Nephron (organoid): ENCODE data around the gene PLEKHA8.

Experiments
- H3K27ac Mint-ChIP-seq, 3 experiments: 2 replicates each; pipeline ENCODE4 v1.8.0; 2020; ENCODE audit warnings: mixed read lengths in 3 of 3, mild to moderate bottlenecking in 2 of 3, moderate library complexity in 1 of 3
- H3K27me3 Mint-ChIP-seq: 2 replicates; pipeline ENCODE4 v1.8.0; 2021; ENCODE audit warnings: low read depth, mild to moderate bottlenecking, moderate library complexity, mixed read lengths
- H3K36me3 Mint-ChIP-seq: 2 replicates; pipeline ENCODE4 v1.8.0; 2020; ENCODE audit warnings: low read depth, mixed read lengths
- H3K4me1 Mint-ChIP-seq: 2 replicates; pipeline ENCODE4 v1.8.0; 2020; ENCODE audit warnings: mixed read lengths
- H3K4me3 Mint-ChIP-seq, 3 experiments: 2 replicates each; pipeline ENCODE4 v1.8.0; 2020; ENCODE audit warnings: mild to moderate bottlenecking in 3 of 3, mixed read lengths in 3 of 3, moderate library complexity in 2 of 3
- H3K9me3 Mint-ChIP-seq: 2 replicates; pipeline ENCODE4 v1.8.0; 2020; ENCODE audit warnings: mixed read lengths
- TF ChIP-seq, protein P1 (sequence below), 3 experiments: fragments of 200-600 bp; sonication (generic); IDR thresholded peaks; one replicate each; pipeline ENCODE4 v1.5.0; 2021; ENCODE audit warnings: antibody characterized with exemption in 3 of 3; ENCODE audit not compliant: unreplicated experiment in 3 of 3

The PLEKHA8 gene

DNA sequence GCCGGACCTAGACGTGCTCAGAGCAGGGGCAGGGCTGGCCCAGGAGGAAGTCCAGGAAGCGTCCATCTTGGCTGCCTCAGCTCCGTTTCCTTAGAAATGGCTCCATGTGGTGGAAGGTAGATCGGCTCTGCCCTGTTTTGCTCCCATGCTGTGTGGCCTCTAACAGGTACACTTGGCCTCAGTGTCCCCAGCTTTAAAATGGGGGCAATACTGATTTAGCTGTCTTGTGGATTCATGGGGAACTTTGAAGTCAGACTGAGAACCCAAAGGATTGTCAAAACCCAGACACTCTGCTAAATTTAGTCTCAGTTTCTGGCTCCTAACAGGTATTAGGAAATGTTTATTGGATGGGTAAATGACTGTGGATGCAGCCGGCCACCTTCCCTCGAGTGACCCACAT, 122.5 kb downstream of the PLEKHA8 start:
- Mint-ChIP-seq H3K36me3 (peaks cover 3% of the 10 kb centered on the region), H3K4me1 (peaks cover 5% of the 10 kb centered on the region), H3K27ac (no peak overlapping the region), H3K9me3 (no peaks in the 10 kb centered on the region), H3K27me3 (no peaks in the 10 kb centered on the region), H3K4me3 (no peak overlapping the region)
- TF ChIP-seq, protein P1, sequence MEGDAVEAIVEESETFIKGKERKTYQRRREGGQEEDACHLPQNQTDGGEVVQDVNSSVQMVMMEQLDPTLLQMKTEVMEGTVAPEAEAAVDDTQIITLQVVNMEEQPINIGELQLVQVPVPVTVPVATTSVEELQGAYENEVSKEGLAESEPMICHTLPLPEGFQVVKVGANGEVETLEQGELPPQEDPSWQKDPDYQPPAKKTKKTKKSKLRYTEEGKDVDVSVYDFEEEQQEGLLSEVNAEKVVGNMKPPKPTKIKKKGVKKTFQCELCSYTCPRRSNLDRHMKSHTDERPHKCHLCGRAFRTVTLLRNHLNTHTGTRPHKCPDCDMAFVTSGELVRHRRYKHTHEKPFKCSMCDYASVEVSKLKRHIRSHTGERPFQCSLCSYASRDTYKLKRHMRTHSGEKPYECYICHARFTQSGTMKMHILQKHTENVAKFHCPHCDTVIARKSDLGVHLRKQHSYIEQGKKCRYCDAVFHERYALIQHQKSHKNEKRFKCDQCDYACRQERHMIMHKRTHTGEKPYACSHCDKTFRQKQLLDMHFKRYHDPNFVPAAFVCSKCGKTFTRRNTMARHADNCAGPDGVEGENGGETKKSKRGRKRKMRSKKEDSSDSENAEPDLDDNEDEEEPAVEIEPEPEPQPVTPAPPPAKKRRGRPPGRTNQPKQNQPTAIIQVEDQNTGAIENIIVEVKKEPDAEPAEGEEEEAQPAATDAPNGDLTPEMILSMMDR (IDR thresholded peaks at IDR 0.05; ENCODE audit: unreplicated experiment in 3 of 3): no peak

GRCh38 chr7:30154111-30154587, 125.9 kb downstream of the PLEKHA8 start:
- no peak overlapping the region for H3K4me3 Mint-ChIP-seq
- H3K27me3 Mint-ChIP-seq: no peaks in the 10 kb centered on the region
- peaks cover 3% of the 10 kb centered on the region for H3K36me3 Mint-ChIP-seq
- peaks cover 13% of the 10 kb centered on the region for H3K4me1 Mint-ChIP-seq
- H3K27ac Mint-ChIP-seq: no peak overlapping the region
- no peaks in the 10 kb centered on the region for H3K9me3 Mint-ChIP-seq
- TF ChIP-seq, protein P1 (IDR thresholded peaks at IDR 0.05; ENCODE audit: unreplicated experiment in 3 of 3): no peak

DNA sequence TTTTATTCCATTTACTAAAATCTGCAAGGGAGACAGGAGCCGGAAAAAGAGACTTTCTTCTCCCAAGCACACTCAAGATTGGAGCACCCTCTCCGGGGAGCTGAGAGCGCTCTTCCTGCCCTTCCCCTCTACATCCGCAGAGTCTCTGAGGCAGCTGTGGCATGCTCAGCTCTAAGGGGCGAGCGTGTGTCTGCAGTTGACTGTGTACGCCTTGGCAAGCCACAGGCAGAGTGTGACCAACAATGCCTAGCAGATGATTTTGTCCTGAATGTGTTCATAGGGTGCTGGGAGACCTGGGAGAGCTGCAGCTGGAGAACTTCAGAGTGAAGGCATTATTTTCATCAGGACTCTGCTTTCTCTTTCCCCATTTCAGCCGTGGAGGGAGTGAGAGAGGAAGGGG, 127.3 kb downstream of the PLEKHA8 start:
- Mint-ChIP-seq H3K27ac (no peak overlapping the region), H3K4me1 (peaks cover 13% of the 10 kb centered on the region), H3K4me3 (no peak overlapping the region), H3K27me3 (no peaks in the 10 kb centered on the region), H3K9me3 (no peaks in the 10 kb centered on the region), H3K36me3 (peaks cover 3% of the 10 kb centered on the region)
- TF ChIP-seq, protein P1 (IDR thresholded peaks at IDR 0.05; ENCODE audit: unreplicated experiment in 3 of 3): no peak

GRCh38 chr7:30157204-30157603, 129.0 kb downstream of the PLEKHA8 start:
- Mint-ChIP-seq H3K36me3 (peaks cover 2% of the 10 kb centered on the region), H3K4me3 (no peak overlapping the region), H3K27ac (peak overlapping the region in 1 of 3 experiments; percentile 13), H3K4me1 (peaks cover 16% of the 10 kb centered on the region), H3K9me3 (no peaks in the 10 kb centered on the region), H3K27me3 (no peaks in the 10 kb centered on the region)
- TF ChIP-seq, protein P1 (IDR thresholded peaks at IDR 0.05; ENCODE audit: unreplicated experiment in 3 of 3): no peak

- Mint-ChIP-seq H3K4me1 (peaks cover 30% of the 10 kb centered on the region), H3K36me3 (no peaks in the 10 kb centered on the region), H3K9me3 (no peaks in the 10 kb centered on the region), H3K4me3 (no peak overlapping the region), H3K27ac (peak overlapping the region in 1 of 3 experiments; percentile 30), H3K27me3 (peaks cover 6% of the 10 kb centered on the region)
- TF ChIP-seq, protein P1 (IDR thresholded peaks at IDR 0.05; ENCODE audit: unreplicated experiment in 3 of 3): no peak
Measured at GRCh38 chr7:30159163-30159562, 131.0 kb downstream of the PLEKHA8 start.

- Mint-ChIP-seq H3K9me3 (no peaks in the 10 kb centered on the region), H3K36me3 (no peaks in the 10 kb centered on the region), H3K27me3 (peaks cover 9% of the 10 kb centered on the region), H3K27ac (peak overlapping the region in 1 of 3 experiments; percentile 30), H3K4me1 (peaks cover 36% of the 10 kb centered on the region), H3K4me3 (no peak overlapping the region)
- TF ChIP-seq, protein P1 (IDR thresholded peaks at IDR 0.05; ENCODE audit: unreplicated experiment in 3 of 3): no peak
Measured at GRCh38 chr7:30159698-30160143, 131.5 kb downstream of the PLEKHA8 start.
